Neural progenitor cell (in vitro differentiated cells): ENCODE measurements around the gene TTC31. TPM values are rescaled to one million over a fixed set of nuclear protein-coding genes. Genes with fewer than 3 reads are reported as not detected.

Experiments
- DNase-seq: peaks from one replicate; pipeline ENCODE4 v3.0.0-alpha.2; 2016; ENCODE audit warnings: low spot score
- H2AFZ ChIP-seq: fragments of 200-600 bp; sonication (generic); replicated peaks from 2 replicates; pipeline ENCODE4 v1.6.1; 2016; ENCODE audit warnings: antibody characterized with exemption
- H3F3A ChIP-seq: fragments of 200-600 bp; sonication (generic); 2 replicates; pipeline ENCODE4 v1.6.1; 2016; ENCODE audit warnings: antibody characterized with exemption, low read depth
- H3K27ac ChIP-seq: fragments of 200-600 bp; sonication (generic); 2 replicates; pipeline ENCODE4 v1.5.1; 2016; ENCODE audit warnings: mild to moderate bottlenecking
- H3K27me3 ChIP-seq: fragments of 200-600 bp; sonication (generic); 2 replicates; pipeline ENCODE4 v1.6.1; 2016; ENCODE audit warnings: mild to moderate bottlenecking, moderate library complexity
- H3K36me3 ChIP-seq: fragments of 200-600 bp; sonication (generic); 2 replicates; pipeline ENCODE4 v1.5.1; 2016
- H3K4me1 ChIP-seq: fragments of 200-600 bp; sonication (generic); 2 replicates; pipeline ENCODE4 v1.6.1; 2016; ENCODE audit warnings: mixed run types
- H3K4me2 ChIP-seq: fragments of 200-600 bp; sonication (generic); 2 replicates; pipeline ENCODE4 v1.6.1; 2016
- H3K4me3 ChIP-seq: fragments of 200-600 bp; sonication (generic); 2 replicates; pipeline ENCODE4 v1.5.1; 2016
- H3K79me2 ChIP-seq: fragments of 200-600 bp; sonication (generic); 2 replicates; pipeline ENCODE4 v1.6.1; 2016; ENCODE audit warnings: low read depth
- H3K9ac ChIP-seq: fragments of 200-600 bp; sonication (generic); 2 replicates; pipeline ENCODE4 v1.6.1; 2016
- H3K9me3 ChIP-seq: fragments of 200-600 bp; sonication (generic); 2 replicates; pipeline ENCODE4 v1.5.1; 2016; ENCODE audit warnings: low read depth
- H4K20me1 ChIP-seq: fragments of 200-600 bp; sonication (generic); 2 replicates; pipeline ENCODE4 v1.6.1; 2016; ENCODE audit warnings: low read depth
- H3K27ac Mint-ChIP-seq: 3 replicates; pipeline ENCODE4 v1.8.0; 2021; ENCODE audit warnings: mixed read lengths
- H3K27me3 Mint-ChIP-seq: 2 replicates; pipeline ENCODE4 v1.8.0; 2022; ENCODE audit warnings: low read depth, mild to moderate bottlenecking, inconsistent platforms, moderate library complexity, mixed read lengths; ENCODE audit not compliant: insufficient read depth
- H3K36me3 Mint-ChIP-seq: 3 replicates; pipeline ENCODE4 v1.8.0; 2021; ENCODE audit warnings: mixed read lengths
- H3K4me1 Mint-ChIP-seq: 3 replicates; pipeline ENCODE4 v1.8.0; 2021; ENCODE audit warnings: mixed read lengths
- H3K4me3 Mint-ChIP-seq: 3 replicates; pipeline ENCODE4 v1.8.0; 2021; ENCODE audit warnings: mild to moderate bottlenecking, moderate library complexity, mixed read lengths
- H3K9me3 Mint-ChIP-seq: 3 replicates; pipeline ENCODE4 v1.8.0; 2020; ENCODE audit warnings: mixed read lengths
- EZH2 ChIP-seq: fragments of 200-600 bp; sonication (generic); IDR thresholded peaks from 2 replicates; pipeline ENCODE4 v1.6.1; 2017; ENCODE audit warnings: antibody characterized with exemption, mild to moderate bottlenecking, moderate library complexity
- EZH2phosphoT487 ChIP-seq: fragments of 200-600 bp; sonication (generic); IDR thresholded peaks from 2 replicates; pipeline ENCODE4 v1.6.1; 2017; ENCODE audit warnings: antibody characterized with exemption
- total RNA-seq: library from RNA; depleted of rRNA; stranded (reverse); fragments of >200 nt; gene quantifications from 2 replicates; pipeline ENCODE4 v1.2.3, GENCODE V29; 2015; ENCODE audit warnings: low replicate concordance
- TF ChIP-seq, protein P1 (sequence below): fragments of 200-600 bp; sonication (generic); IDR thresholded peaks from 2 replicates; pipeline ENCODE4 v1.5.1; 2017; ENCODE audit warnings: antibody characterized with exemption, mild to moderate bottlenecking

TTC31 gene
- total RNA-seq, 1 donor from 2014 or later, result 22.6 TPM

DNA sequence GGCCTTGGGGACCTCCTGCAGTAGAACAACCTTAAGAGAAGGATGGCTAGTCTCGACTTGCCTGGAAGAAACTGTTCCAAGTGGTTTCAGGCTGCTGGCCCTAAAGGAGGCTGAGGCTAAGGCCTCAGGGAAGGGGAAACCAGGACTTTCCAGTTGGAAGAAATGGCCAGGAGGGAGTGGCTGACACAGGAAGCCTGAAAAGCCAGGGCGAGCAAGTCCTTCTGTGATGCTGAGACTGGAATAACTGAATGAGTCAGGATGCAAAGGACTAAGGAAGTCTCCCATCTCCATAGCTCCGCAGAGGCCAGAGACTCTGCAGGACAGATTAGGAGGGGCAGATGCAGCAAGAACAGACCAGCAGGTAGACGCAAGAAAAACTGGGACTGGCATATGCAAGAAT, 54.3 kb downstream of the TTC31 start:
- no peaks in the 10 kb centered on the region for H3K9me3 Mint-ChIP-seq
- no peak overlapping the region for H3K27ac ChIP-seq
- peaks cover 14% of the 10 kb centered on the region for H3K36me3 Mint-ChIP-seq
- DNase-seq, result no peak
- H3K79me2 ChIP-seq, result no peaks in the 10 kb centered on the region
- H3K27ac Mint-ChIP-seq, result no peak overlapping the region
- no peak overlapping the region for H3K4me3 Mint-ChIP-seq
- H3K4me3 ChIP-seq, result no peak overlapping the region
- H3K4me2 ChIP-seq, result no peak overlapping the region
- H3K9ac ChIP-seq, result no peak overlapping the region
- H3K4me1 Mint-ChIP-seq, result peaks cover 1% of the 10 kb centered on the region
- H3F3A ChIP-seq, result peaks cover 3% of the 10 kb centered on the region
- TF ChIP-seq EZH2phosphoT487, result no peak
- TF ChIP-seq, protein P1, sequence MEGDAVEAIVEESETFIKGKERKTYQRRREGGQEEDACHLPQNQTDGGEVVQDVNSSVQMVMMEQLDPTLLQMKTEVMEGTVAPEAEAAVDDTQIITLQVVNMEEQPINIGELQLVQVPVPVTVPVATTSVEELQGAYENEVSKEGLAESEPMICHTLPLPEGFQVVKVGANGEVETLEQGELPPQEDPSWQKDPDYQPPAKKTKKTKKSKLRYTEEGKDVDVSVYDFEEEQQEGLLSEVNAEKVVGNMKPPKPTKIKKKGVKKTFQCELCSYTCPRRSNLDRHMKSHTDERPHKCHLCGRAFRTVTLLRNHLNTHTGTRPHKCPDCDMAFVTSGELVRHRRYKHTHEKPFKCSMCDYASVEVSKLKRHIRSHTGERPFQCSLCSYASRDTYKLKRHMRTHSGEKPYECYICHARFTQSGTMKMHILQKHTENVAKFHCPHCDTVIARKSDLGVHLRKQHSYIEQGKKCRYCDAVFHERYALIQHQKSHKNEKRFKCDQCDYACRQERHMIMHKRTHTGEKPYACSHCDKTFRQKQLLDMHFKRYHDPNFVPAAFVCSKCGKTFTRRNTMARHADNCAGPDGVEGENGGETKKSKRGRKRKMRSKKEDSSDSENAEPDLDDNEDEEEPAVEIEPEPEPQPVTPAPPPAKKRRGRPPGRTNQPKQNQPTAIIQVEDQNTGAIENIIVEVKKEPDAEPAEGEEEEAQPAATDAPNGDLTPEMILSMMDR, result no peak
- TF ChIP-seq EZH2, result no peak
- no peaks in the 10 kb centered on the region for H4K20me1 ChIP-seq
- H3K36me3 ChIP-seq, result no peaks in the 10 kb centered on the region
- H3K27me3 Mint-ChIP-seq, result peaks cover 11% of the 10 kb centered on the region
- no peak overlapping the region for H2AFZ ChIP-seq
- no peaks in the 10 kb centered on the region for H3K9me3 ChIP-seq
- no peaks in the 10 kb centered on the region for H3K27me3 ChIP-seq
- no peaks in the 10 kb centered on the region for H3K4me1 ChIP-seq

DNA sequence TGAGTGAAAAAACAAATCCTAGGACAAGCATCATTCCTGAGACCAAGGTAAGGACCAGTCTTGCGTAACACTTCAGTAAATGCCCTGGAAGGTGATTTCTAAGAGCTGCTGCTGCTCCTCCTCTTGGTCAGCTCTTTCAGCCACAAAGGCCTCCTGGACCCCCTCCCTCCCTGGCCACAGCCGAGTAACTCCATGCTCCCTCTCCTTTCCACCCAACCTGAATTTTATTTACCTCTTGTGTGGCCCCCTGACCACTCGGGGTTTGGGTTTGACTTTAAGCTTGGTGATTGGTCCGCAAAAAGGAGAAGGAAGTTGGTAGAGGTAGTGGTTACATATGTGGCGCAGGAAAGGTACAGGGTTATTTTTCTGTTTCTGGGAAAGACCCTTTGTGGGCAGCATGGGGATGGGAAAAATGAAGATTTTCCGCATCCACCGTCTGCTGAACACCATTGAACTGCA, 56.0 kb downstream of the TTC31 start:
- Histone ChIP-seq H3K79me2 (no peaks in the 10 kb centered on the region), H3K4me1 (no peaks in the 10 kb centered on the region), H3K4me3 (no peak overlapping the region), H2AFZ (no peak overlapping the region), H3K9ac (no peak overlapping the region), H3F3A (no peaks in the 10 kb centered on the region), H3K9me3 (no peaks in the 10 kb centered on the region), H3K27me3 (no peaks in the 10 kb centered on the region), H3K4me2 (no peak overlapping the region), H3K27ac (no peak overlapping the region), H3K36me3 (no peaks in the 10 kb centered on the region), H4K20me1 (no peaks in the 10 kb centered on the region)
- H3K9me3 Mint-ChIP-seq, result no peaks in the 10 kb centered on the region
- DNase-seq, result no peak
- peaks cover 4% of the 10 kb centered on the region for H3K36me3 Mint-ChIP-seq
- no peak for TF ChIP-seq EZH2
- TF ChIP-seq, protein P1, result no peak
- no peak for TF ChIP-seq EZH2phosphoT487
- H3K27me3 Mint-ChIP-seq, result peaks cover 6% of the 10 kb centered on the region
- no peak overlapping the region for H3K27ac Mint-ChIP-seq
- no peak overlapping the region for H3K4me3 Mint-ChIP-seq
- H3K4me1 Mint-ChIP-seq, result no peaks in the 10 kb centered on the region

DNA sequence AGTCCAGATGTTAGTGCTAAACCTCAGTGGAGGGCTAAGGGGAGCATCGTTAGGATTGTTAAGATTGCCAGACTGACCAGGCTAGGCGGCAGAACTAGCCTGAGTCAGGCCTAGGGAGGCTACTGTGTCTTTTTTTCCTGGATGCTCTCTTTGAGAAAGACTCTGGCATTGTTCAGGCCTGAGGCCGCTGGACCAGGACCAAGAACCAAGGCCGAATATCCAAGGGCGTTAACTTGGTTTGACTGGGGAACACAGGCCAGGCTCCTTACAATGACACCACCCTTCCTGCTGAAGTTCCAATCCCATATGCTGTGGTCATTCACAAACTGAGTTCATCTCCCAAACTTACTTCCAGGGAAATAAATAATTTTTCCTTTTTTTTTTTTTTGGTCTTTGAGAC, 57.4 kb downstream of the TTC31 start:
- Mint-ChIP-seq H3K4me1 (no peaks in the 10 kb centered on the region), H3K9me3 (no peaks in the 10 kb centered on the region), H3K36me3 (peaks cover 3% of the 10 kb centered on the region), H3K27me3 (peaks cover 6% of the 10 kb centered on the region), H3K27ac (no peak overlapping the region), H3K4me3 (no peak overlapping the region)
- no peak for DNase-seq
- Histone ChIP-seq H3K79me2 (no peaks in the 10 kb centered on the region), H3K27me3 (no peaks in the 10 kb centered on the region), H3K4me2 (no peak overlapping the region), H3K36me3 (no peaks in the 10 kb centered on the region), H3K27ac (no peak overlapping the region), H3K9ac (no peak overlapping the region), H3F3A (no peaks in the 10 kb centered on the region), H4K20me1 (no peaks in the 10 kb centered on the region), H2AFZ (no peak overlapping the region), H3K4me3 (no peak overlapping the region), H3K4me1 (no peaks in the 10 kb centered on the region), H3K9me3 (no peaks in the 10 kb centered on the region)
- TF ChIP-seq, protein P1, result no peak
- no peak for TF ChIP-seq EZH2phosphoT487
- TF ChIP-seq EZH2, result no peak
